Ishikawa (cell line): ENCODE measurements around the gene SKOR1.

Experiments used
- CEBPB ChIP-seq: IDR thresholded peaks from 2 replicates; pipeline ENCODE4 v1.6.1; 2012
- CREB1 ChIP-seq: IDR thresholded peaks from 2 replicates; pipeline ENCODE4 v1.6.1; 2012; ENCODE audit warnings: low read depth
- EGR1 ChIP-seq: IDR thresholded peaks from 2 replicates; pipeline ENCODE4 v1.6.1; 2012
- EP300 ChIP-seq: IDR thresholded peaks from 2 replicates; pipeline ENCODE4 v1.6.1; 2012; ENCODE audit warnings: borderline replicate concordance
- FOXM1 ChIP-seq: IDR thresholded peaks from 2 replicates; pipeline ENCODE4 v1.6.1; 2012; ENCODE audit warnings: low read depth, borderline replicate concordance
- NFIC ChIP-seq: IDR thresholded peaks from 2 replicates; pipeline ENCODE4 v1.6.1; 2012
- RAD21 ChIP-seq: IDR thresholded peaks from 2 replicates; pipeline ENCODE4 v1.6.1; 2012; ENCODE audit warnings: low read depth
- REST ChIP-seq: IDR thresholded peaks from 2 replicates; pipeline ENCODE4 v1.6.1; 2012; ENCODE audit warnings: low read depth, mild to moderate bottlenecking
- TAF1 ChIP-seq: IDR thresholded peaks from 2 replicates; pipeline ENCODE4 v1.6.1; 2012; ENCODE audit warnings: low read depth, mild to moderate bottlenecking
- TEAD4 ChIP-seq: IDR thresholded peaks from 2 replicates; pipeline ENCODE4 v1.6.1; 2012
- TF ChIP-seq, protein P1 (sequence below): IDR thresholded peaks from 2 replicates; pipeline ENCODE4 v1.6.1; 2012

DNA sequence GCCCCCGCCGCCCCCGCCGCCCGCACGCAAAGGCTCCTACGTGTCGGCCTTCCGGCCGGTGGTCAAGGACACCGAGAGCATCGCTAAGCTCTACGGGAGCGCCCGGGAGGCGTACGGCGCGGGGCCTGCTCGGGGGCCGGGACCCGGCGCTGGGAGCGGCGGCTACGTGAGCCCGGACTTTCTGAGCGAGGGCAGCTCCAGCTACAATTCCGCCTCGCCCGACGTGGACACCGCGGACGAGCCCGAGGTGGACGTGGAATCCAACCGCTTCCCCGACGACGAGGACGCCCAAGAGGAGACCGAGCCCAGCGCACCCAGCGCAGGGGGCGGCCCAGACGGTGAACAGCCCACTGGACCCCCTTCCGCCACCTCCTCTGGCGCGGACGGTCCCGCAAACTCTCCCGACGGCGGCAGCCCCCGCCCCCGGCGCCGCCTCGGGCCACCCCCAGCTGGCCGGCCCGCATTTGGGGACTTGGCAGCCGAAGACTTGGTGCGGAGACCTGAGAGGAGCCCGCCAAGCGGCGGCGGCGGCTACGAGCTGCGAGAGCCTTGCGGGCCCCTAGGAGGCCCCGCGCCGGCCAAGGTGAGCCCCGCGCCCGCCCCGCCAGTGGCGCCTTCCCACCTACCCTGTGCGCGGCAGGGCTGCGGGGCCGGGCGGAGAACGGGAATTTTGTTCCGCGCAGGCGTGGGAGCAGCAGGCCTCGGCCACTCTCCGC is 2.4 kb downstream of the SKOR1 start:
- TF ChIP-seq, protein P1, sequence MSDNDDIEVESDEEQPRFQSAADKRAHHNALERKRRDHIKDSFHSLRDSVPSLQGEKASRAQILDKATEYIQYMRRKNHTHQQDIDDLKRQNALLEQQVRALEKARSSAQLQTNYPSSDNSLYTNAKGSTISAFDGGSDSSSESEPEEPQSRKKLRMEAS, result no peak
- TF ChIP-seq TAF1, result no peak
- no peak for TF ChIP-seq REST
- no peak for TF ChIP-seq EP300
- TF ChIP-seq TEAD4, result no peak
- no peak for TF ChIP-seq RAD21
- no peak for TF ChIP-seq CREB1
- TF ChIP-seq EGR1, result no peak
- no peak for TF ChIP-seq FOXM1
- no peak for TF ChIP-seq NFIC
- no peak for TF ChIP-seq CEBPB
